ENCODE measurements around the gene SLC25A23. TPM values are rescaled to one million over a fixed set of nuclear protein-coding genes. Genes with fewer than 3 reads are reported as not detected.

The SLC25A23 gene
- total and polyA plus RNA-seq, 9 of the 15 experiments (the other 6 are each of a cell fraction or from before 2014, with no cell fraction given), result 6.1 to 72.0 (median 26.6) TPM

- no peaks in the 10 kb centered on the region for H4K20me1 ChIP-seq (replicated peaks; ENCODE audit: control insufficient read depth, insufficient read depth, low read length)
- no peak within 1 kb of the TSS for H2AFZ ChIP-seq (ENCODE audit: low read depth, low read length)
- DNase-seq (ENCODE audit: extremely low read depth in 1 of 4, low spot score in 3 of 4) (no peak), FAIRE-seq (no peak), ATAC-seq (no peak)
- in situ Hi-C loops (cut with MboI), result no loop called here
- WGBS (ENCODE audit: insufficient coverage, low coverage, missing lambda C conversion rate), result 28% methylated on average over 29 of the region's 65 CpGs
- peaks cover 8 to 21% of the 10 kb centered on the region in 2 experiments for H3K27me3 ChIP-seq (ENCODE audit: control insufficient read depth in 2 of 2, insufficient read depth in 2 of 2, low read length in 2 of 2)
- no peak within 1 kb of the TSS for H3K4me2 ChIP-seq (ENCODE audit: insufficient read depth, low read length)
- no peak within 1 kb of the TSS for H3K4me3 ChIP-seq
- H3K4me1 ChIP-seq (replicated peaks in 1 of 2; ENCODE audit: control insufficient read depth in 2 of 2, insufficient read depth in 2 of 2, low read length in 2 of 2), result peaks cover 3 to 38% of the 10 kb centered on the region in 2 experiments; a peak in 3 of 5 replicates
- intact Hi-C loops (cut with micrococcal nuclease), result no loop called here
- H3K36me3 ChIP-seq (ENCODE audit: control insufficient read depth, insufficient read depth, low read length), result no peaks in the 10 kb centered on the region
- CTCF ChIA-PET (ENCODE audit: low intra/inter-chr PET ratio), result no interaction called here
- BruUV-seq (replicated peaks), result no TSS peak
- H3K79me2 ChIP-seq (ENCODE audit: control insufficient read depth, insufficient read depth, low read length), result 0 out of 3 replicates have a peak, but pooled peaks cover 3% of the 10 kb centered on the region
- H3K9ac ChIP-seq (ENCODE audit: insufficient read depth in 1 of 2, low read depth in 2 of 2, low read length in 2 of 2), result peak within 1 kb of the TSS in 1 of 2 experiments; percentile 53; a peak in 2 of 4 replicates
- H3K27ac ChIP-seq (ENCODE audit: extremely low read depth, low read depth, low read length), result no peak within 1 kb of the TSS
- H3K9me3 ChIP-seq (replicated peaks; ENCODE audit: control insufficient read depth, insufficient read depth, low read depth, low read length), result no peaks in the 10 kb centered on the region
- POLR2A ChIA-PET, result no interaction called here
- no peaks in the 10 kb centered on the region for H3K9me1 ChIP-seq (ENCODE audit: control insufficient read depth, insufficient read depth, low read length)
- TF ChIP-seq NFXL1 (CRISPR knock-in tag; IDR thresholded peaks at IDR 0.05) (no peak), TFE3 (CRISPR knock-in tag; IDR thresholded peaks at IDR 0.05) (peak; percentile 94), RAD51 (IDR thresholded peaks at IDR 0.05; ENCODE audit: borderline replicate concordance, low read depth) (peak; percentile 87), USF1 (CRISPR knock-in tag; IDR thresholded peaks at IDR 0.05) (peak; percentile 91), ESRRB (CRISPR knock-in tag; IDR thresholded peaks at IDR 0.05; ENCODE audit: borderline replicate concordance) (no peak), CHD2 (IDR thresholded peaks at IDR 0.05; ENCODE audit: low read depth, low read length) (no peak), CREM (IDR thresholded peaks at IDR 0.05; ENCODE audit: low read depth) (no peak), ZNF57 (CRISPR knock-in tag; IDR thresholded peaks at IDR 0.05) (no peak), C11orf30 (IDR thresholded peaks at IDR 0.05; ENCODE audit: low read depth) (no peak), TOE1 (IDR thresholded peaks at IDR 0.05; ENCODE audit: borderline replicate concordance) (peak; percentile 86), TOE1 (CRISPR knock-in tag; IDR thresholded peaks at IDR 0.05; ENCODE audit: borderline replicate concordance, low read depth) (no peak), CBFA2T2 (conservative IDR thresholded peaks at IDR 0.05) (peak; percentile 54), JUNB (CRISPR knock-in tag; conservative IDR thresholded peaks at IDR 0.05) (no peak), TEAD4 (IDR thresholded peaks at IDR 0.05; ENCODE audit: low read length) (no peak), TEAD4 (CRISPR knock-in tag; IDR thresholded peaks at IDR 0.05; ENCODE audit: borderline replicate concordance) (no peak), PHF20 (IDR thresholded peaks at IDR 0.05; ENCODE audit: partially characterized antibody) (no peak), PHF21A (IDR thresholded peaks at IDR 0.05; ENCODE audit: borderline replicate concordance, low read depth) (no peak)
- TF ChIP-seq, protein P1, sequence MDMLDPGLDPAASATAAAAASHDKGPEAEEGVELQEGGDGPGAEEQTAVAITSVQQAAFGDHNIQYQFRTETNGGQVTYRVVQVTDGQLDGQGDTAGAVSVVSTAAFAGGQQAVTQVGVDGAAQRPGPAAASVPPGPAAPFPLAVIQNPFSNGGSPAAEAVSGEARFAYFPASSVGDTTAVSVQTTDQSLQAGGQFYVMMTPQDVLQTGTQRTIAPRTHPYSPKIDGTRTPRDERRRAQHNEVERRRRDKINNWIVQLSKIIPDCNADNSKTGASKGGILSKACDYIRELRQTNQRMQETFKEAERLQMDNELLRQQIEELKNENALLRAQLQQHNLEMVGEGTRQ (CRISPR knock-in tag; IDR thresholded peaks at IDR 0.05), result peak; percentile 83
These were observed 4.7 kb upstream of the SLC25A23 start, which contains the start of gene CRB3 for GRCh38 chr19:6464070-6464873. TSS of gene CRB3 (plus strand) at chr19:6464271. CDS start at chr19:6464702, 431 bp downstream.

Measured in K562 (cell line).